Measurements from ENCODE around the gene CBX3. TPM values are rescaled to one million over a fixed set of nuclear protein-coding genes. Genes with fewer than 3 reads are reported as not detected.
"Not testable (repeated sequence)": the region's sequence is repeated elsewhere in the genome, so short reads cannot be mapped to it uniquely, and the experiment has no call there.

The CBX3 gene
- total RNA-seq, 1 donor from 2014 or later = 183 TPM

GRCh38 chr7:26168458-26169023 is 33.0 kb upstream of the CBX3 start:
- DNase-seq (ENCODE audit: low spot score in 2 of 2) (no peak), FAIRE-seq (no peak)

- FAIRE-seq (no peak), DNase-seq (ENCODE audit: low spot score in 2 of 2) (no peak)
Measured at GRCh38 chr7:26169271-26169670, 32.3 kb upstream of the CBX3 start.

- no peak for FAIRE-seq
- DNase-seq (ENCODE audit: low spot score in 2 of 2) = no peak
Measured at GRCh38 chr7:26170663-26171062, 30.9 kb upstream of the CBX3 start.

GRCh38 chr7:26171601-26172000 is 29.9 kb upstream of the CBX3 start:
- no peak for FAIRE-seq
- no peak for DNase-seq (ENCODE audit: low spot score in 2 of 2)

GRCh38 chr7:26172048-26172447 is 29.5 kb upstream of the CBX3 start:
- FAIRE-seq (no peak), DNase-seq (ENCODE audit: low spot score in 2 of 2) (no peak)

GRCh38 chr7:26175903-26176302 is 25.6 kb upstream of the CBX3 start:
- not testable (repeated sequence) for FAIRE-seq; DNase-seq (ENCODE audit: low spot score in 2 of 2)

- FAIRE-seq; DNase-seq (ENCODE audit: low spot score in 2 of 2): not testable (repeated sequence)
Measured at GRCh38 chr7:26176696-26177095, 24.8 kb upstream of the CBX3 start.

- DNase-seq (ENCODE audit: low spot score in 2 of 2); FAIRE-seq: not testable (repeated sequence)
Measured at GRCh38 chr7:26177269-26177668, 24.3 kb upstream of the CBX3 start.

- FAIRE-seq (no peak), DNase-seq (ENCODE audit: low spot score in 2 of 2) (no peak)
Measured at GRCh38 chr7:26178272-26178960, 23.1 kb upstream of the CBX3 start.

GRCh38 chr7:26179422-26179821 is 22.1 kb upstream of the CBX3 start:
- no peak for FAIRE-seq
- DNase-seq (ENCODE audit: low spot score in 2 of 2) = no peak

GRCh38 chr7:26179826-26180497 is 21.6 kb upstream of the CBX3 start:
- DNase-seq (ENCODE audit: low spot score in 2 of 2) (no peak), FAIRE-seq (no peak)

- no peak for DNase-seq (ENCODE audit: low spot score in 2 of 2)
- FAIRE-seq = no peak
Measured at GRCh38 chr7:26180792-26181198, 20.8 kb upstream of the CBX3 start.

GRCh38 chr7:26181474-26182227 is 19.9 kb upstream of the CBX3 start:
- DNase-seq (ENCODE audit: low spot score in 2 of 2) (no peak), FAIRE-seq (no peak)

- DNase-seq (ENCODE audit: low spot score in 2 of 2) = no peak
- FAIRE-seq = no peak
Measured at GRCh38 chr7:26182283-26182682, 19.3 kb upstream of the CBX3 start.

GRCh38 chr7:26182706-26183105 is 18.8 kb upstream of the CBX3 start:
- DNase-seq (ENCODE audit: low spot score in 2 of 2) (no peak), FAIRE-seq (no peak)

- no peak for DNase-seq (ENCODE audit: low spot score in 2 of 2)
- no peak for FAIRE-seq
Measured at GRCh38 chr7:26183545-26184280, 17.8 kb upstream of the CBX3 start.

- not testable (repeated sequence) for DNase-seq (ENCODE audit: low spot score in 2 of 2); FAIRE-seq
Measured at GRCh38 chr7:26184281-26185101, 17.1 kb upstream of the CBX3 start.

GRCh38 chr7:26185131-26185843 is 16.3 kb upstream of the CBX3 start:
- FAIRE-seq (no peak), DNase-seq (ENCODE audit: low spot score in 2 of 2) (no peak)

GRCh38 chr7:26185844-26186180 is 15.7 kb upstream of the CBX3 start:
- DNase-seq (ENCODE audit: low spot score in 2 of 2) (no peak), FAIRE-seq (no peak)

Data from frontal cortex (tissue), 4 donors.